GM19240 (cell line): Measurements from ENCODE around the gene TMEM187.

Experiments used
- DNase-seq: peaks from one replicate; pipeline ENCODE4 v3.0.0; 2011; ENCODE audit warnings: low spot score; ENCODE audit not compliant: insufficient read length

Gene TMEM187

DNA sequence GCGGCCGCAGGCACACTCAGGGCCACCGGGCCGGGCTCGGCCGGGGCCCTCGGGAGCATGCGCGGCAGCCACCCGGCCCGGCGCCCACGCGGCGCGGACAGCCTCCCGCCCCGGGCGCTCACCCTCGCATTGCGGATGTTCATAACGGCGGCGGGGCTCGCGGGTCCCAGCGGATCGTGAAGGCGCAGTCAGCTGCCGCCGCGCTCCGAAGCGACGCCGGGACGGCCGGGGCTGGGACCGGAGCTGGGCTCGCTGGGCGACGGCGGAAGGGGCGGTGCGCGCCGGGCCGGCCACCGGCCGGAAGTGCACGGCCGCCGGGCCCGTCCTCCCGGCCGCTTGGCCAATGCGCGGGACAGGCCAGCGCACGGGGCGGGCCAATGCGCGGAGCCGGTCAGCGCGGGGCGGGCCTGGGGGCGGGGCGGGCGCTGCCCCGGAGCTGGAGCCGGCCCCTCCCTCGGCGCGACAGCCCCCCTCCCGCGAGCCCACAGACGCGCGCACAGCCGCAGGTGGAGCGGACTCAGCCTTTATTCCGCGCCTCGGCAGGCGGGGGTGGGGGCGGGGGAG lies 37.7 kb upstream of the TMEM187 start, which contains the start of gene NAA10:
Gene NAA10 (minus strand): TSS at position 276 of the 564 bp plus-strand sequence. CDS start 133 bp downstream, at position 143.
- peak; percentile 83 for DNase-seq

DNA sequence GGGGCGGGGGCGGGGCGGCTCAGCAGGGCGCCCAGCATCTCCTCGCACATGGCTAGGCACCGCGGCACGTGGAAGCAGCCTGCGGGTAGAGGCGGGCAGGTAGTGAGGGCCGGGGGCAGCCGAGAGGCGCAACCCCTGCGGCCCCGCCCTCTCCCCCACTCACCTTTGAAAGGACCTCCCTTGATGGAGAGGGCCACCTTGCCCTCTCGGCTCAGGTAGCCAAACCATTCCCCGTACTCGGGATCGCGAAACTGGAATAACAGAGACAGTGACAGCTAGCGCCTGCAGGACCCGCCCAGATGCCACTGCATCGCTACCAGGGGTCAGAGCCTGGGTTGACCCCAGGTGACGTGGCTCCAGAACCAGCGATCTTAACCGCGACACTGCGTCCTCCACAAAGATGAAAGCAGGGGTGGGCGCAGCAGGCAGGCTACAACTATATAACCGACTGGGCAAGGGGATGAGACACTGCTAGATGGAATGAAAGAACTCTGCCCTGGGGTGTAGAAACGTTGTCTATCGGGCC lies 37.2 kb upstream of the TMEM187 start:
- no peak for DNase-seq

DNA sequence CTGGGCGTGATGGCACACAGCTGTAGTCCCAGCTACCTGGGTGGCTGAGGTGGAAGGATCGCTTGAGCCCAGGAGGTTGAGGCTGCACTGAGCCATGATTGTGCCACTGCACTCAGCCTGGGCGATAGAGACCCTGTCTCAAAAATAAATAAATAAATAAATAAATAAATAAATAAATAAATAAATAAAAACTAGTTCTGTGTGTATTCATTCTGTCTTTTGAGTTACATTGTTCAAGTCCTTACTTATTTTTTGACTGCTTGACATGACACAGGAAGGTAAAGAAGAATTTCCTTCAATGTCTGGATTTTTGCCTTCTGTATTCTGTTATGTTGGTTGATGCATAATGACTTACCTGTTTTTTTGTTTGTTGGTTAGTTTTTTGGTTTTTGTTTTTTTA lies 35.5 kb upstream of the TMEM187 start:
- DNase-seq: no peak

DNA sequence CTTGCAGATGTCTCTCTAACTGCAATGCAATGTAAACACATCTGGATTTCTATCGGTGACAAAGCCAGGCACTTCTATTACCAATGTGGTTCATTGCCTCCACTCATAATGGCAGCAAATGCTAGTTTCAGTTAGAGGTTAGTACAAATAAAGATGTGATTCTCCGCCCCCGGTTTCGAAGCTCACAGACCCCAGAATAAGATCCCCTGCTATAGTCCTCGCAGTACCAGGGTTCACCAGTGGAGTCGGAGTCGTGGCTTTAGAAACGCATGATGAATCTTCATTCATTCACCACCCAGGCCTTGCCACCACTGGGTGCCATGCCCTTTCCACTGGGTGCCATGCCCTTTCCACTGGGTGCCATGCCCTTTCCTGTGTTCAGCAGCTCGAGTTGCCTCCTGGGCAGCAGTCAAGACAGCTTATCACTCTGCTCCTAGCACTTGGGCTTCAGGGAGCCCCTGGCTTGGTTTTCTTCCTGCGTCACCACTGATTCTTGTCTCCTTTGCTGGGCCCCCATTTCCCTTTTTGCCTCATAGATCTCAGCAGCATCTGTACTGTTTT lies 34.2 kb upstream of the TMEM187 start:
- DNase-seq: no peak

DNA sequence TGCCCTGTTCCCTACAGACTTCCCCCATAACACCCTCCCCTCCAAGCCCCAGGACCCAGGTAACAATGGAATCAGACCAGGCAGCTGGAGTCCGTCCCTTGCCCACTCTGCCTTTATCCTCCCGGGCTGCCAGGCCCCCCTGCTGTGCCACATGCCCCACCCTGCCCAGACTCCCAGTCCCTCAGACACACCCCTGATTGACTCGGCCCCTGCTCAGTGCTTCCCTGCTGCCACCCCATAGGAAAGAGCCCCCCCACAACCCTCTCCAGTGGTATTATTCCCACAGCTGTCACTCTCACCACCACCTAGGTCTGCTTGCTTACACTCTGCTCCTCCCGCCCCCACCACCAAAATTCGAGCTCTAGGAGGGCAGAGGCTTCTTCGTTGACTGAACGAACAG lies 33.0 kb upstream of the TMEM187 start:
- DNase-seq: no peak

DNA sequence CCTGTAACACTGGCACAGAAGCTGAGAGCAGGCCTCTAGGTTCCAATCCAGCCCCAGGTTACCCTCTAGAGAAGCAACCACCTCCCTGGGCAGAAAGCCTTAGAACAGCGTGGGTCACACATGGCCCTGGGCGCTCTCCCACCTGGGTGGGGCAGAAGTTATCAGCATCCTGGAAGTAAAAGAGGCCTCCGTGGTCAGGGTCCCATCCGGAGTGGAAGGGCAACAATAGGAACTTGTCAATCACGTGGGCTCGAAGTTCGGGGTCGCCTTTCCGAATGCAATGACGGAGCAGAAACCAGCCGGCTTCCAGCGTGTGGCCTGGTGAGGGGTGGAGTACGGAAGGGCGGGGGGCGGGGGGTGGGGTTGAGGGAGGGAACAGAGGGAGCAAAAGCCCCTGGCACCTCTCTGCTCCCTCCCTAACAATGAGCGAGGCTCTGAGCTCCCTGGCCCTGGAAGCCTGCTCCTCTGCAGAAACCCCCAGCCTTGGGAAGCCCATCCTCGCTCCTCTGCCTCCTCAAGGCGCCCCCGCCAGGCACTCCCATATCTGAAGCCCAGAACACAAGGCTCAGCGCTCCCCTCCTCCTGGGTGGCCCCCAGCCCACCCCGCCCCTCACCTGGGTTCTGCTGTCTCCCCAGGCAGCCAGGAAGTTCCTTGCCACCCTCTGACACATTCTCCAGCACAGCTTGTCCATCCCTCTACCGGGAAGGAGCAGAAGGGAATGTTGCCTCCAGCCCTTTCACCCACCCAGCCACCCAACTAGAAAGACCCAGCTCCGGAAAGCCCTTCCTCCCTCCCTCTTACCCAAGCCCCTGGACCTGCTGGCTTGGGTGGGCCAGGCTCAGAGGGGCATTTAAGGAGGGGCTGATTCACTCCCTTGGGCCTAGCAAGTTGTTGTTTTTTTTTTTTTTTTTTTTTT lies 31.0 kb upstream of the TMEM187 start:
- no peak for DNase-seq

DNA sequence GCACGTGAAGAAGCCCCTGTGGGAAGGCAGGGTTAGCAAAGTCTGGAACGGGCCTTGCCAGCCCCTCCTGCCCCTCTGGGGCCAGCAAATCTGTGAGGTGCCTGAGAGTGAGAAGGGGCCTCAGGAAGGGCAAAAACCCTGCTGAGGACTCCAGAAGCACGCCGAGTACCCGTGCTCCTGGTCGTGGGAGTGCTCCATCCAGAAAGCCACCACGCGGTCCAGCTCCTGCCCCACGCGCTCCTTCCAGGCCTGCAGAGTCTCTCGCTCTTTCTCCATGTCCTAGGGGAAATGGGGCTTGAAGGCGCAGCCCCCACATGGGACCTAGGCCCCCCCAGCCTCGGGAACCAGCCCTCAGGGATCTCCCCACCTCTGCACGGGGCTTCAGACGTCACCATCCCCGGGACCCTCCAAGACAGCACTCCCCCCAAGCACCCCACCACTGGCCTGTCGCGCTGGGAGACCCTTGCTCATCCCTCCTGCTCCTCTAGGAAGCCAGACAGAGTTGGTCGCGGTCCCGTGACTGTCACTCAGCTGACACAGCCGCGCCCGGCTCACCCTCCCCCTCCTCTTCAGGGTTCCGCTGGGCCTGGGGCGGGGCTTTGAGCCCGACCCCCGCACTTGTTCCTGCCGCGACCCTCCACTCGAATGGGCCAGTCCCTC lies 28.3 kb upstream of the TMEM187 start, which contains the start of gene RENBP:
Gene RENBP (minus strand): TSS at position 504 of the 660 bp plus-strand sequence. CDS start 33 bp downstream, at position 471.
- DNase-seq: no peak

DNA sequence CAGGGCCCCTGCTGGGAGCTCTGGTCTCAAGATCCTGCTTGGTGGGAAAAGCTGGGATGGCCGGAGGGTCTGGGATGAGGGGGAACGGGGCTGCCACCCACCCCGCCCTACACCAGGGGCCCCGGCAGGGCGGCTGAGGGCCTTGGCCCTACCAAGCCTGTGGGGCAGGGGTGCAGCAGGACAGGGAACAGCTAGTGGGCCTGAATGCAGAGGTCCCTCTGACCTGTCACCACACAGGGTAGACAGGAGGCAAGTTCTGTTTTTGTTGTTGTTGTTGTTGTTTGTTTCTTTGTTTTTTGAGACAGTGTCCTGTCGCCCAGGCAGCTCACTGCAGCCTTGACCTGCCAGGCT lies 27.8 kb upstream of the TMEM187 start:
- DNase-seq: no peak

DNA sequence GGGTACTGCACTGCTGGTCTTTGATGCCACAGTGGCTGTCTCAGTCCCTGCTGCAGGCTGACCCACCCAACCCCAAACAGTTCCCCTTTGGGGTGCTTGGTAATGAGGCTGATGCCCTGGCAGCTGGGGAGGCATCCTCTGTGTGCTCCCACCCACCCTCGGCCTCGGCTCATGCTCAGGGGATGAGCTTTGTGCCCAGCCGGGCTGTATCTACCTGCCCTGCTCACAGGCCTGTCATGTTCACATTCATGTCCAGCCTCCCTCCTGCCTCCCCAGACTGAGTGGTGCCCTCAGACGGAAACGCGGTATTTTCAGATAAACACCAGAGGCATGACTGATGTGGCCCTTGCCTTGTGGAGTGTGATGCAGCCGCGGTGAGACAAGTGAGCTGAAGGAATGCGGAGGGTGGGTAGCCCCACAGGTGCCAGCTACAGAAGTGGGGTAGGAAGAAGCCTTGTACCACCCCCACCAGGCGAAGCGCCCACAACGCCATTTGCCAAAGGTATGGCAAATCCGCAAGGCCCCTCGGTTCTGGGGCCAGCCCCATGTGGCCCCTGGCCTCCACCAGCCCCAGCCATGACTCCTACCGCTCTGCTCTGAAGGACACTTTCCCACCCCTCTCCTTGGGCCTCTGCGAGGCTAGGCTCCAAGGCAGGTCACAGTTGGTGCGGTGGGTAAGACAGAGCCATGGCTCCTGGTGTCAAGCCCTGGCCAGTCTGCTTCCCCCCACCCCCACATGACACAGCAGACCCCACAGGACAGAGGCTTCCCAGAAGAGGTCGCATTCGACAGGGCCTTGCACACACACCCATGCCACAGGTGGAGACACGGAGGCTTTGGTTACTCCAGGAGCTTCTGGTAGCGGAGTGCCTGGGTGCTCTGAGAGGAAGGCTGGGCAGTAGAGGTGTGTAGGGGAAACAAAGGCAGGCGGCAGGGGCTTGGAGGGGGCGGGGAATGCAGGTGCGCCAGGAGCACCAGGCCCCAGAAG lies 26.3 kb upstream of the TMEM187 start:
- no peak for DNase-seq

DNA sequence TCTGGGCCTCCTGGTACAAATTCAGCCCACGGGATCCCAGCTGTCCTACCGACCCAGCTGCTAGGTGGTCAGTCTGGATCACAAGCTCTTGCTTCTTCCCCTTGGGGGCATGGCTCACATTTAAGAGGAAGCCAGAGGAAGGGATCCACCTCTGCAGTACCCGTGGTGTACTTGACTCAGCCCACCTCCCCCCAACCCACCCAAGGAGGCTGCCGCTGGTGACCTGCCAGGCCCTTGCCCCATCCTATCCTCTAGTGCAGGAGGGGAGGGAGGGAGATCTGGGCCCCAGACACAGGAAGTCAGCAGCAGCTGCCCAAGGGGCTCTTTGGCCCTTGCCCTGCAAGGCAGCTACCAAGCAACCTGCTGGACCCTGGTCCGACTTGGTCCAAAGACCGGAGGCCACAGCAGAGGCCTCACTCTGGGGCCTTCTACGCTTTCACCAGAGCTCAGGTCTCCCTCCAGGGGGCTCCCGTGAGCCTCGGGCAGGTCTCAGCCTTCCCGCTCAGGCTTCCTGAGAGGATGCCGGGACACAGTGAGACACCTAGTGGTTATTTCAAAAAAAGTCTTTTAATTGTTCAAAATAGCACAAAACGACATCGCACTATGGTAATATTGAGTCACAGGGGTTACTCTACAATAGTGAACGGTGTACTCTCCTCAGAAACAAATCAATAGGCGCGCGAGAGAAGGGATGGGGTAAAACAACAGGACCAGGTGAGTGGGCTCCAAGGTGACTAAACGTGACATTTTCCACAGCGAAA lies 25.4 kb upstream of the TMEM187 start:
- DNase-seq: peak; percentile 86

DNA sequence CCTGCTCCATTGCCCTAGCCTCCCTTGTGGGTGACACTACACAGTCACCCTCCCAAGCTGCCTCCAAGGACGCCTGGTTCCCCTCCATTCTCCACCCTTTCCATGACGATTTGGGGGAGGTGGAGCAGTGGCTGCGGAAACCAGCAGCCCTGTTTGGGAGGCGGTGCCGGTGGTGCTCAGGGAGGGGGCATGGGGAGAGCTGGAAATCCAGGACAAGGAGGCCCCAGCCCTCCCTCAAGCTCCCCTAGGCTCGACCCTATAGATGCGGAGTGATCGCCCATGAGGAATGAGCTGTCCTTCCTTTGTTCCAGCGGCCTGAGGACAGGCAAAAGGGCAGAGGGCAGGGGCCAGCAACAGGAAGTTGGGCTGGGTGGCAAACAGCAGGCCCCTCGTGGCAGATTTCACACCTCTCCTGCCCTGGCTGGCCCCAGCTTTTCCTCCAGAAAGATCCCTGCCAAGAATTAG lies 24.5 kb upstream of the TMEM187 start:
- DNase-seq: no peak

DNA sequence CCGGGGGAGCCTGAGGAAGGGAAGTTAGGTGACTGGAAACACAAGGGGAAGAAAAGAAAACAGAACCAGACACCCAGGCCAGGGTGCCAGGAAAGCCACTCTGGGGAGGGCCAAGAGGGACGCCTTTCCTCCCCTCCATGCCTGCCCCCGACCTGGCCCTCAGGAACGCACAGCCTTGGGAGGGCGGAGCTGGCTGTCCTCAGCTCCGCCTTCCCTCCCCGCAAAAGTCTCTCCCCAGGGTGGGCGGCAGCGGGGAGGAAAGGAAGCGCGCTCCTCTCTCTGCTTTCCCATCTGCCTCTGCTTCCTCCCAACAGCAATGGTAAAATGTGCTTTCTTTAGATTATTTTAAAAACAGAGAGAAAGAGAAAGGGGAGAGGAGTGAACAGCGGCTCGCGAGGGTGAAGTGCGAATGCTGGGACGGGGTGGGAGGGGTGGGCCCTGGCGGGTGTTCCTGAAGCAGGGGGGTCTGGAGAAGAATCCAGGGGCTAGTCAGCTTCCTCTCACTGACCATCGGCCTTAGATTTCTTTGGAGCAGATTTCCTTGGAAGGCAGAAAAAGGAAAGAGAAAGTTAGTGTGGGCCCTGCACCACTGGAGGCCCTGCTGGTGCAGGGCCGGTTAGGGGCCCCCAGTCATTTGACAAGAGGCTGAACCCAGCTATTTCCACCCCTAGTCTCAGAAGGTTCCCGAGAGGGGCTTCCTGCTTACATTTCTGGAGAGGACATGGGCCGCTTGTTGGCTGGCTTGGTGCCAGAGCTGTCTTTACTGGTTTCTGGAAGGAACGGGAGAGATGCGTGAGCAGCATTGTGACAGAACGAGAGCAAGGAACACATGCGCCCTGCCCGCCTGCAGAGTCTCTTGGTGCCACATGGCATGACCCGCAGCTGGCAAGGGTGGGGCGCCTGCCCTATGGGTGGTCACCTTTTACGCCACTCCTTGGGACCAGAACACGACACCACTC lies 23.4 kb upstream of the TMEM187 start:
- DNase-seq: no peak

DNA sequence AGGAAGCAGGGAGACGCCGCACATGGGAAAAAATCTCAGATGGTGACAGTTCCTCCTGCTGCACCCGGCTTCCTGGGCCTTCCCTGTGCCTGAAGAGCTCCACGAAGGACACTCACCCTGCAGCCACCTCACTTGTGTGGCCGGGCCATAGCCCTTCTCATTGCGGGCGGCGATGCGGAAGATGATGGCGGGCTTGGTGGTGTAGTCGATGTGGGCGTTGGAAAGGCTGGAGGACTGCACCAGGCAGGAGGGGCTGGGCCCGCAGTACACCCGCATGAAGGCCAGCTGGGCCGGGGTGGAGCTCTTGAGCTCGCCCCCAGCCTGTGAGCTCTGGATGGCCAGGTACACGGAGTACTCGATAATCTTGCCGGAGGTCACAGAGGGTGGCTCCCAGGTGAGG lies 22.4 kb upstream of the TMEM187 start:
- DNase-seq: no peak

DNA sequence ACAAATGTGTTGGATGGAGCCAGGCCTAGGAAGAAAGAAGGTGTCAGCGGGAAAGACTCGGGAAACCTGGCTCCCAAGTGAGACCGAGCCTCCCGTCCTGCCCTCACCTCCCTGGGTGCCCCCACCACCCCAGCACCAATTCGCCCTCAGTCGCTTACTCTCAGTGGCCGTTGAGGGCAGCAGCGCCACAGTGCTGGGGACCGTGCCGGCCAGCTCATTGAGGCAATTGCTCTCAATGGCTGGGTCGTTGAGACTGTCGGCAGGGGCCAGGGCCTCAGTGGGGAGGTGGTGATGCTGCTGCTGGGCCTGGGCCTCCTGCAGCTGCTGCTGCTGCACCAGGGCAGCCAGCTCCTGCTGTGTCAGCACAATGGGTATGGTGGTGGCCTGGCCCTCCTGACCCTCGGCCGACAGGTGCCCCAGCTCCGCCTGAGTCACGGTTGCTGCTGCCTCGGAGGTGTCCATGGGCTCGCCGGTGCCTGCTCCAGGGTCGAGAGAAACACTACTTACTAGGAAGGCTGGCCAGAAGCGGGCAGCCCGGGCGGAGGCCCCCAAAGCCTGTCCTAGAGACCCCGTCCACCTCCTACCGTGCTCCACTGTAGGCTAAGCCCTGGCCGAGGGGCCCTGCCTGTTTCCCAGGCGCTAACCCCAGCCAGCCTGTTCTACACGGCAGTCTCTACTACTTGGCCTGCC lies 20.7 kb upstream of the TMEM187 start:
- no peak for DNase-seq

DNA sequence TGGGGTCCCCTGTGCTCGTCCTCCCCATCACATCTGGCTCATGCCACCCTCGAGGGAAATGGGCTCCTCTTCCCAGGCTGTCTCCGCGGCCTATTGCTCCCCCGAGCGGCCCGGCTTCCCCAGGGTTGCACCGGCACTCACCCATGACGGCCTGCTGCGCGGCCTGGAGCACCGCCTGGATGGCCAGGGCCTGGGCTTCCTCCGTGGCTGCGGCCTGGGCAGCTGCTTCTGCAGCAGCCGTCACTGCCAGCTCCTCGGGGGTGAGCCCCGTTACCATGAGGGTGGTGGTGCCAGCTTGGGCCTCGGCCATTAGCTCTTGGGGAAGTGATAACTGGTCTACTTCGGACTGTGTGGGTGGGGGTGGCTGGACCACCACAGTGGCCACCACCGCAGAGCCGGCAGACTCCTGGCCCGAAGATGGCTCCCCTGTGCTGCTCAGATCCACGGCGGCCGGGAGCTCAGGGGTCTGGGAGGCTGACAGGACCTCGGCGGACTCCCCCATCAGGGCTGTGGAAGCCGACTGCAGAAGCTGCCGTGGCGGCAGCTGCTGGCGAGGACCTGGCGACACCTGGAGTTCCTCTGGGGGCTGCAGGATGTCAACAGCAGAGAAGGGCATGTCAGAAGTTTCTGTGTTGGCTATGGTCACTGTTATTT lies 20.1 kb upstream of the TMEM187 start:
- no peak for DNase-seq

DNA sequence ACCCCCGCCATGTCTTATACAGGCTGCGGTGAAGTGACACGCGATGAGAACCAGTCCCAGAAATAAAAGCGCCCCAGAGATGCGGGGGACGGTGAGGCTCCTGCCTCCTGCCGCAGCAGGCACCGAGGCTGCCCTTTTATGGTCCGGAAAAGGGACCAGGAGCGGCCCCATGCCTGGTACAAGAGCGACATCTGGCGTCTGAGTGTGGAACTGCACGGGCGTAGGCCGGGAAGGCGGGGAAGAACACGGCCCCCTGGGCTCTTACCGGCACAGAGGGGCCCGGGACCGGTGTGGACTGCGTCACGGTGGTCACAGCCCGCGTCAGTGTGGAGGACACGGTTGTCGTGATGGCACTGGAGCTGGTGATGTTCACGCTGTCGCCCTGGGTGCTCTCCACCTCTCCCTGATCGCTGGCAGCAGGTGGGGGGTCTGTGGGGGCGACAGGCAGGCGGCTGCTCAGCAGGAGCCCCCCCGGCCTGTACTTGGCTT lies 19.2 kb upstream of the TMEM187 start:
- DNase-seq: peak; percentile 65

DNA sequence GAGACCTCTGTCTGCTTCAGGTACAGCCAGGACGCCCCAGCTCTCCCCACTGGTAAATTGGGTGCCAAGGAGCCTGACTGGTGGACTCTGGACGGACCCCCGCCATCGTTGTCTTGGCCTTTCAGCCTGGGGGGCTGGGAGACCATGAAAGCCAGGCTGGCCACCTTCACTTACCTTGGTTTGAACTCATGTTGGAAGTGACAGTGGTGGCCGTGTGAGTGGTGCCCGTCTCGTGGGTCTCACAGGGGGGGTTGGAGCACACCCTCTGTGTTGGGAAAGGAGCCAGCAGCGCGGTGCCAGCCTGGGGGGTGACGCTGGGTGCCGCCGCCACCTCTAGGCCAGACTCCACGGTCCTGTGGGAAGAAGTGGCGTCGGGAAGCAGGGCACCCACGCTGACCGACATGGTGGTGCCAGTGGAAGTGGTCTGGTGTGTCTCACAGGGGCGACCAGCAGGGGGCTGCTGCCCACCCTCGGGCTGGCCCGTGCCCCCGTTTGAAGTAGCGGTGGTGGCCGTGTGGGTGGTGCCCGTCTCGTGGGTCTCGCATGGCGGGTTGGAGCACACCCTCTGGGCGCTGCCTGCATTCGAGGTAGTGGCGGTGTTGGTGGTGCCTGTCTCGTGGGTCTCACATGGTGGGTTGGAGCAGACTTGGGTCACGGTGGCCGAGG lies 18.5 kb upstream of the TMEM187 start:
- DNase-seq: no peak
